GM19452 (cell line): ENCODE data around the gene DHFR2.
"Not testable (repeated sequence)": the region's sequence is repeated elsewhere in the genome, so short reads cannot be mapped to it uniquely, and the experiment has no call there.

Experiments used
- ATAC-seq: cut with Tn5 transposase; IDR thresholded peaks from one replicate; pipeline ENCODE4 v1.9.1; 2021; ENCODE audit not compliant: unreplicated experiment

DHFR2 gene

DNA sequence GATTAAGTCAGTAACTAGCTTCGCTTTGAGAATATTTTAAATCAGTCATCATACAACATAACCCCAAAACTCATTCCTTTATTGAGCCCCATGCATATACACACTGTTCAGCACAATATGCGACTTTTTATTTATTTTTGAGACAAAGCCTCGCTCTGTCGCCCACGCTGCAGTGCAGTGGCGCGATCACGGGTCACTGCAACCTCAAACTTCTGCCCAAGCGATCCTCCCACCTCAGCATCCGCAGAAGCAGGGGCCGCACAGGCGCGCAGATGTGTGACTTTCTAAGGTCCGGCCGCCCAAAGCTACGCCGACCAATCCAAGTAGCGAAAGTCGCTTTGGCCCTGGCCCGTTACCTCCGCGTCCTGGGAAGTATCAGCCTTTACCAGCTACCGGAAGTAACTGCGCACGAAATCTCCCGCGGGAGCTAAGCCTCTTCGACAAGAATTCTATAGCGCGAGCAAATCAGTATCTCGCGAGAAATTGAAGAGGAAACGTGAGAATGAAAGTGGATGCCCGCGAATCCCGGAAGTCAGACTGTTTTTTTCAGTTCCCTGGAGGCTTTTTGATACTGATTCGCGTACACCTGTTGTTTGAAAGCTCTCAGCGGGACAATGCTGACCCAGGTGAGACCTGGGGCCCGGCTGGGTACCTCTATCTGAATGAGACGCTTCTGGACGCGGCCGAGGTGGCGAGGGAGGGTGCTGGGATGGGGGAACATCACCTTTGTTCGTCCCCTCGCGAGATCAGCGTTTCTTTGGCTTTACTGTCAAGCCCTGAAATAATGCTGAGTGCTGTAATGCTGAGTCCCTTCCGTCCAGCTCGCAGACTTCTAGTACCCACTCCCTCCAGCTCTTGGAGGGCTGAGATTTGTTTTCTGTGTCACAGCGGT lies at the start of gene DHFR2, which contains the start of gene NSUN3:
Gene DHFR2, minus strand, starts transcription at position 404 of the 892 bp plus-strand sequence. CDS start 1,405 bp downstream, outside the sequence.
Gene NSUN3, plus strand, starts transcription at position 549 of the 892 bp plus-strand sequence. Its CDS starts 66 bp downstream, at position 615.
- ATAC-seq = peak; percentile 94

DNA sequence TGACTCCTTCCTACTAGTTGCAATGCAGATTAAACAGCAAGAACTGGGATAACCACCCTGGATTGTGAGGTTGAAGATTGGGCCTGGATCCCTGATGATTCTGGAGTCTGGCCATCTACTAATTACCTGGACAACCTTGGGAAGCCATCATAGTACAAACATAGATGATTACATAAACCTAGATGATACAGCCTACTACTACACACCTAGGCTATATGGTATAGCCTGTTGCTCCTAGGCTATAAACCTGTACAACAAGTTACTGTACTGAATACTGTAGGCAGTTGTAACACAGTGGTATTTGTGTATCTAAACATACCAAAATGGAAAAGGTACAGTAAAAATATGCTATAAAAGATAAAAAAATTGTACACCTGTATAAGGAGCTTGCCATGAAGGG lies 48.1 kb upstream of the DHFR2 start:
- no peak for ATAC-seq

DNA sequence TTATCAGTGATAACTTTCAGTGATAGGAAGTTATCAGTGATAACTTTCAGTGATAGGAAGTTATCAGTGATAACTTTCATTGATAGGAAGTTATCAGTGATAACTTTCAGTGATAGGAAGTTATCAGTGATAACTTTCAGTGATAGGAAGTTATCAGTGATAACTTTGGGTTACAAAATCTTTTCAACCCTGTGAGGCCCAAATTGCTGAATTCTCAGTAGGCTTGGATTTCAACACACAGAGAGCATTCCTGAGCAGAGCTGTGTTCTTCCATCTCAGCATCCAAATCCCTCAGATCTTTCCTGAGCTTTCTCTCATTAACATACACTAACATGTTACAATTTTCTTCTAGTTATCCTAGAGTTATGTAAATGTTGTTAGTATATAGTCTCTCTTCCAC lies 47.5 kb upstream of the DHFR2 start:
- not testable (repeated sequence) for ATAC-seq

DNA sequence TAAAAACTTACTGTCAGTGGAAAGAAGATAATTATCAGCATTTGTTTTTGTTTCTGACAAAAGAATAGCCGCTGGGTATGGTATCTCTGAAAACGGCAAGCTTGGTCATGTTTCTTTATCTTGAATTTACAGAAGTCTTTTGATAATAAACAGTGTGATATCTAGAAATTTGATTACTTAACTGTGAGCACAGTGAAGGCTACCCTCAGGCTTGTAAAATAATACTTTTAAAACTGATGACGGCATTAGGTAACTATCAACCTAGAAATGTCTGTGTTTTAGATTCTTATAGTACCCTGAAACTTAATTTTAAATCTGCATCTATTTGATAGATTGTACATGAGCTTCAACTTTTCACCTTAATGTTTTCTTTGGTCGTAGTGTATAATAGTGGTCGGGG lies 43.6 kb upstream of the DHFR2 start:
- ATAC-seq = no peak

DNA sequence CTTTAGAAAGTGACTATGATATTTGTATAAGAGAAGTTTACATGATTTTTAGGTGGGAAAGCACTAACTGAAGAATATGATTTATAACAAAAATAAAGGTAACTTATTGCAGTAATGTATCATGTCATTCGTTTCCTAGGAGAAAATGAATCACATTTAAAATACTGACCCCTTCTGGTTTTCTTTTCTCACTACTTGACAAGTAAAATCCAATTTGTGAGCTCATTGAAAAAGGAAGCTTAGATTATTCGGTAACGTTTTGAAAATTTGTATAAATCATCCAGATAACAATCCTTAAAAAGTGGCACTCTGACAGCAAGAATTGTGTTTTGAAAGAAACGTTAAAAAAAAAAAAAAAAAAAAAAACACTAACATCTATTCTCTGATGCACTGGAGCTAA lies 39.1 kb upstream of the DHFR2 start:
- ATAC-seq = no peak

DNA sequence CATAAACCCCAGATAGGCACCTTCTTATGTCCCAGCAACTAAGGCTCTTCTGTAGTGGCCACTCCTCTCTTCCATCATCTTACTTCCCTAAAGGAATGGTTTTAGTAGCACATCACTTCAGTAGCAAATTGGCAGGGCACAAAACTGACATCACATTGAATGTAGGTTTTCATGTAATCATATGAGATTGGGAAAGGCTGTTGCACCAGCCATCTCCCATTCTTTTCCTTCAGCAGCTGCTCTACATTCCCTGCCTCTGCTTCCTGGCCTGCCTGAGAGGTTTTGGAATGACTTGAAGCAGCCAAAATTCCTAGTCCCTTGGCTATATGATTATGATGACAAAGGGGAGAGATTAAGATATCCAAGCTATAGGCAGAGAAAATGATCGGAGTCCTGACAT lies 36.6 kb upstream of the DHFR2 start:
- ATAC-seq = no peak

DNA sequence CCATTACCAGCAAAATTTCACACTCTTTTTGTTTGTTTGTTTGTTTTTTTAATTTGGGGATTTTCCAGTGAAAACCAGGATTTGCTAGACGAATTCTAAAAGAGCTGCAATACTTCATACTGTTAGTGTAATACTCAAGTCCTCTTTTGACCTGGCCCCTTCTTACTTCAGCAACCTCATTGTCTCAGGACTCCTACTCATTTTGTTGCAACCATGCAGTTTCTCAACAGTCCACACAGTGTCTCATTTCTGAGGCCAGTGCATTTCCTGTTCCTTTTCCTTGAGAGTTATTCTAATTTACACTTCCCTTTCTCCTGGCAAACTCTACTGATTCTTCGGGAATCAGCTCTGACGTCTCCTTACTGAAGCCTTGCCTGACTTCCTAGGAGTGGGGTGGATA lies 35.7 kb upstream of the DHFR2 start:
- ATAC-seq = no peak

DNA sequence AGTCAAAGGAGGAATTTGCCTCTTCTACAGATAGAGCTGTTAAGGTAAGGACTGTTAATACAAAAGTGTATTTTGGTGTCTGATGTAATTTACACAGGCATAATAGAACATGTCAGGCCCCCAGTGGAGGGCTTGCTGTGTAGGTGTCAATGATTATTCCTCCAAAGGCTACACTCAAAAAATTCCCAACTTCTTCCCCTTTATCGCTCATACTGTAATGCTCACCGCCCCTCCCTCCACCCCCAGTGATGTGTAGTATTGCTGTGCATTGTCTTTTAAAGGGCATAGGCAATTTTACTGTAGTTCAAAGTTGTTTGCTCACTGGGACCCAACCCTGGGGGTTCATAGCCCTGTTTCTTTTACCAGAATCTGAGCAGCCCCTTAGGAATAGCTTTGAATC lies 32.4 kb upstream of the DHFR2 start:
- no peak for ATAC-seq

DNA sequence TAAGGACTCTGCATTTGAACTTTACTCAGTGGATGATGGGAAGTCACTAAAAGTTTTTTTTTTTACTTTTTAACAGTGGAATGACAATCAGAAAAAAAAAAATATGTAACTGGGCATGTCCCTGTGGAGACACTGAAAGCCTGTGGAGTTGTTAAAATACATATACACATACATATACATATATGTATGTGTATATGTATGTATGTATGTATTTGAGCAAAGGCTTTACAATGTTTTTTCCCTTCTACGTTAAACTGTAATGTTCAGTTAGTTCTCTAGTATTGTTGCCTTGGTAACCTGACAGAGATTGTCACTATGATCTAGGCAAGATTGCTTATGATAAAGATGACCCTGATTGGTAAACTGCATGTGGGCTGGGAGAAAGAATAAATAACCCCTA lies 30.4 kb upstream of the DHFR2 start:
- ATAC-seq = no peak

DNA sequence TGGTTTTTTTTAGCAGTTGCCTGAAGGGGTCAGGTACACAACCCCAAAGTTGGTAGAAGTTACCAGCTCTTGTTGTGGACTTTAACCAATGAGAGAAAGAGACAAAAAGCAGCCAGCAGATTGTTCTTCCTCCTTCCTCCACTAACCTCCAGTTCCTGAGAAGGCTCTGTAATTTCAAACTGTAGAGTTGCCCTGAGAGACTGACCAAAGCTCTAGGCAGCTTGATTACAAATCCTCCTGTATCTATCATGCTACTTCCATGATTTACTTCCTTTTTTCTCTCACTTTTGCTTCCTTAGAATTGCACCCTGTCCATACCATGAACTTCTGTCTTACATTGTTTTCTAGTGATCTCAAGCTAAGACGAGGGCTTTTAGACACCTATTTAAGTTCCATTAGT lies 29.4 kb upstream of the DHFR2 start:
- ATAC-seq = no peak

DNA sequence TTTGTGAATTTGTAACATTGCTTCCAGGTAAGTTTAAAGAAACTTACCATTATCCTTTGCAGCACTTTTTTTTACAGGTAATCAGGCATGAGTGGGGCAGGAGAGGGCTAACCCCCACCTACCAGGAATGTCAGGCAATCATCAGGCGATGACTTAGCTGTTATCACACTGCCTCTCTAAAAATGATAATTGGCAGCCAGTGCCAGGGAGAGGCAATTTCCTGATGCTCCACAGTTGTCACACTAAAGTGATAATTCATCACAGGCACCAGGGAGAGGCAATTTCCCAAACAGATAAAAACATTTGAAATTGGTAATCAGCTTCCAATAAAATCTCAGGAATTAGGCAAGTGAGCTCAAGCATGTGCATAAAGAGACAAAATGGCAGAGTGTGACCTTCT lies 26.4 kb upstream of the DHFR2 start:
- no peak for ATAC-seq

DNA sequence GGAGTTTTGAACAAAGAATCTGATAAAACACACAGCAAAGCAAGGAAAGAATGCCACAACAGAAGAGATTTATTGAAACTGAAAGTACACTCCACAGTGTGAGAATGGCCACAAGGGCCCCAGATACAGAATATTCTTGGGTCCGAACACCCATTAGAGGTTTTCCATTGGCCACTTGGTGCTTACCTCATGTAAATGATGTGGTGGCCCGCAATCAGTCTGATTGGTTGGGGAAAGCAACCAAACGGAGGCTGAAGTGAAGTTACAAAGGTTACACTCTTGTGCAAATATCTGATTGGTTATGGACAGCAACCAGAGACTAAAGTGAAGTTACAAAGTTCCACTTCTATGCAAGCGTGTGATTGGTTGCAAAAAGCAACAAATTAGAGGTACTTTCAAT lies 20.5 kb upstream of the DHFR2 start:
- ATAC-seq = peak; percentile 84

DNA sequence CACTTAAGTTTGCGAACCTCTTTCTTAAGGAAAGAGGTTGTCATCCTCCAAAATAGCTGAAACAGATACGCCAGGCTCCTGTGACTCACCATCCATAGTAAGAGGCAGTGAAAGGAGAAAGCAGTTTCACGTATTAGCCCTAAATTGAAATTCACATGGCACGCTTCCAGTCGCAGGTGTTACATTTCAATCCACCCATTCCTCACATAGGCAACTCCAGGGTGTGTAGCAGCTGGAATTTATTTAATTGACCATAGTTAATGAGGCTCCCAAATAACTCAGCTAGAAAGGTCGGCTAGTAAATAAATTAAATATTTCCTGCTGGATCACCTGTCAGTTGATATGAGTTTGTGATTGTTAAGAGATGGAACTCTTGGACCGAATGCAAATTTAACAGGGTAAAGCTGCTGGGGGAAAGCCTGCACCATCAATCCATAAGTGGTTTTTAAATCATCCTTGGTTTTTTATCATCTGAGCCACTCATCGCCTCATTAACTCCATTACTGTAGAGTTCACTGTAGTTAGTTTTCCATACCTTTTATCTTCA lies 19.7 kb upstream of the DHFR2 start:
- no peak for ATAC-seq

DNA sequence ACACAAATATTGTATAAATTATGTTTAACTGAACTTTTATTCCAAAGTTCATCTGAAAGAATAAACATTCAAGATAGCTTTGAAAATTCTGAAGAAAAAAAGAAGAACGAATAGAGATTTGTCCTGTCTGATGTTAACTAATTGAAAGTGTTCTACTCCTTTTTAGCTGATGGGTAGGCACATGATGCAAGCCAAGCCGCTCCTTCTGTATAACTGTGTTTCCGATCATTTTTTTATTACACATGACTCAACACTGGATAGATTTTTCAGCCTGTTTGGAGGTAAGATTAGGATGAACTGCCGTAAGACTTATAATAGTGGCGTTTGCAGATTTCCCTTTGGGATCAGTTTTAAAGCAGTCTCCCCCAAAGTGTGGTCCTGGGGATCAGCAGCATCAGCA lies 19.2 kb upstream of the DHFR2 start:
- ATAC-seq = no peak

DNA sequence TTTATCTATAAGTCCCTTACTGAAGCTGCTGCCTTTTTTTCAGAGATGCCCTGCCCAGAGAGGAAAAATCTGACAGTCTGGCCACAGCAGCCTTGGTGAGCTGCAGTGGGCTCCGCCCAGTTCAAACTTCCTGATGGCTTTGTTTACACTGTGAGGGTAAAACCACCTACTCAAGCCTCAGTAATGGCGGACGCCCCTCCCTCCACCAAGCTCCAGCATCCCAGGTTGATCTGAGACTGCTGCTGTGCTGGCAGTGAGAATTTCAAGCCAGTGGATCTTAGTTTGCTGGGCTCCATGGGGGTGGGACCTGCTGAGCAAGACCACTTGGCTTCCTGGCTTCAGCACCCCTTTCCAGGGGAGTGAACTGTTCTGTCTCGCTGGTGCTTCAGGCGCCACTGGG lies 17.8 kb upstream of the DHFR2 start:
- not testable (repeated sequence) for ATAC-seq

DNA sequence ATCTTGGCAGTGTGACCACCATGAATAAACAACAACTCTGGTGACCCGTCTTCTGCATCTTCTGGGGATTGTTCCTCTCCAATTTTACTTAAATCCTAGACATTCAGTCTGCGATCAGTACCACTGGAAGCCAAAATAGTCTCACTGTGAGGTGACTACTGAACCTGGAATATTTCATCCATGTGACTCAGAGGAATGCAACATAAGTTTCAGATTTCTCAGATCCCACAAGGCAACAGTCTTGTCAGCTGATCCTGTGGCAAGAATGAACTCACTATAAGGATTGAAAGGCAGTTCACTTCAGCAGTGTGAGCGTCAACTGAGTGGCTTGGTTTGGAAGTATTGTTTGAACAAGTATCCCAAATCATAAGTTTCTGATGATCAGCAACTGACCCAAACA lies 13.3 kb upstream of the DHFR2 start:
- no peak for ATAC-seq

DNA sequence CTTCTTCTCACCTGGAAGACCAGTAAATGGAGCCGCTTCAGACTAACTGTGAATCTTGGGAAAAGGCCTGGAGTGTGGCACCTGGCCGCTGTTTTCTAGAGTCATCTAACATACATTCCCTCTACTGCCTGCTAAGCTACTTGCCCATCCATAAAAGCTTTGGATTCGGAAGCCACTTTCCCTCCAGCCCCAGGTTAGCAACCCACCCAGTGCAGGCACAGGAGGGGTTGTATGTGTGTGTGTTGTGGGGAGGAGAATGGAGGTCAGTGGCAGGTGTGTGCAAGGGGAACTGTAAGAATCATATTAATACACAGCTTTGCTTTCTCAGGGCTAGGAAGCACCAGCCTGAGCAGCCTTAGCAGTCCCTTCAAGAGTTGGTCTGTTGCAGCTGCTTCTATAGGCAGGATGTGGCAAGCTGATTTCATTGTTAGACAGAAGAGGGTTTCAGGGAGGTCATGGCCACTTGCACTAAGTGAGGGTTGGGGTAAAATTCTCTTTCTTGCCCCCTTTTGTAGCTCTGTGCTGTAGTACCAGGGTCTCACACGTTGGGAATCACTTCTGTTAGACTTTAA lies 9.1 kb upstream of the DHFR2 start:
- ATAC-seq = peak; percentile 73

DNA sequence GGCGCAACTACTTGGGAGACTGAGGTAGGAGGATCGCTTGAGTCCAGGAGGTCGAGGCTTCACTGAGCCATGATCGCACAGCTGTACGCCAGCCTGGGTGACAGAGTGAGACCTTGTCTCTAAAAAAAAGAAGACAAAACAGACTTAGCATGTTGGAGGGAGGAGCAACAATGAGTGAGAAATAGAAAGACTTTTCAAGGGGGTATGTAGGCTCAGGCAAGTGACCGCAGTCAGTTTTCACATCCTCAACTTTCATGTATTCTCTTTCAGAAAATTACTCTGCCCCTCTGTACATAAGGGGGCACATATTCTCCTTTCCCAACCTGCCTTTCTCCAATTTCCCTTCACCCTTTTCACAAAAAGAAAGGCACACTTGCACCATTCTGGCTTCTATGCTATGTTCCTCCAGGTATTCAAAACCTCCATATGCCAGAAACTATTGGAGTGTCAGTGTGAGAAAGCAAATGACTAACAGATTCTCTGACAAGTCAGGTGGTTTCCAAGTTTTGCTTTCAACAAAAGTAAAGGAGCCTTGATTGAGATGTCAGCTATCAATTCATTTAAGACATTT lies 7.7 kb upstream of the DHFR2 start:
- ATAC-seq = peak; percentile 69

DNA sequence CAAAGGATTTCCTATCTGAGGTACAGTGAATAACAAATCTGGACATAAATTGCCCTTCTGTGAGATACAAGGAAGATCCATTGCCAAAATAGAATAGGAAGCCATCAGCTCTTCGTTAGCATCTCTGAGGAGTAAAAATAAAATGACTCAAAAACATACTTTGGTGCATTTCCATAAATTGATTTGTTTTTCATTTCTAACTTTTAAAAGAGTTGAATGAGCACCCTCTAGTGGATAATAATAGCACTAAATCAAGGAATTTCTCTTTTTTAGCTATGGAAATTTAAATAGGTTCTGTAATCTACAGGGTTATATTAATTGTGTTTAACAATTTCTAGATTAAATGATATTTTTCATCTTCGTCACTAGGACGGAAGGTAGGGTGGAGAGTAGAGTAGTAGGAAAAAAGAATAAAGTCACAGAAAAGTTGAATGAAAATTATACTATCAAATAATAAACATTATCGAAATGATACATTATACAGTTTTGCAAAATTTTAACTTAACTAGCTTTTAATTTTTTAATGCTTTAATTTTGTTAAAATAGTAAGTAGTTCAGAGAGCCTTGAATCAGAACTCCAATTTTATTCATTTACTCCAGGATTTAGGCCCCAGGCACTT lies 6.6 kb upstream of the DHFR2 start:
- no peak for ATAC-seq

DNA sequence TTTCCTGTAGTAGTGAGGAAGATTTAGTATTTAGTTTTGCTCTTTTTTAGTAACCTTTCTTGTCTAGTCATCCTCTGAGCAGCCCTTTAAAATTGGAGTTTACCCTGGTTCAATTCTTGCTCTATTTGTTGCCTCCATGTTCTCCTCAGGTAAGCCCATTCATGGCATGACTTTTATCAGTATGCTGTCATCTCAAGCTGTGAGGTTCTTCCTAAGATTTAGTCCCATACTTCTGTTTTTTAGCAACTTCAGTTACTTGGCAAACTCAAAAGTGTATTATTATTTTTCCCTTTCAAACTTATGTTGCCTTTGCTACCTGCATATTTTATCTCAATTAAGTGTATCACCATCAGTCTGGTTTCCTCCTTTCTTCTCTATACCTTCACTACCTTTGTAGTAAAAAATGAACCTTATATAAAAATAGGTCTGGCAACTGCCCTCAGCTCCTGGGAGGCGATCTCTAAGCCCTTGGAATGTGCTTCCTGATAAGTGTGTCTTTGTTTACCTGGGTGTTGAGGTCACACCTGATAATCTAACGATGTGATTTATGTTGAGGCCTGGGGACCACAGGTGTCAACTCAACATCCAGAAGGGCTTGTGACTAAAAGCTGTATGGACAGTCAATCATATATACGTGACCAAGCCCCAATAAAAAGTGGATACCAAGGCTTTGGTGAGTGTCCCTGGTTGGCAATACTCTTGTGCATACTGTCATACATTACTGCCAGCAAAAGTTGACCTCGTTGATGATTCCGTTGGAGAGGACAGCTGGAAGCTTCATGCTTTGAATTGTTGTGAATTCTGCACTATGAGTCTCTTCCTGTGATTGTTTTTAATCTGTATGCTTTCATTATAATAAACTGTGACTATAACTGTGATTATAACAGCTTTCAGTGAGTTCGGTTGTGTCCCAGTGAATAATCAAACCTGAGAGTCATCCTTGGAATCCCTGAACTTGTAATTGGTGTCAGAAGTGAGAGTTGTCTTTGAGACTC lies 4.1 kb upstream of the DHFR2 start:
- ATAC-seq = no peak
